ENCODE data around the gene SPDYE4.

Gene SPDYE4

DNA sequence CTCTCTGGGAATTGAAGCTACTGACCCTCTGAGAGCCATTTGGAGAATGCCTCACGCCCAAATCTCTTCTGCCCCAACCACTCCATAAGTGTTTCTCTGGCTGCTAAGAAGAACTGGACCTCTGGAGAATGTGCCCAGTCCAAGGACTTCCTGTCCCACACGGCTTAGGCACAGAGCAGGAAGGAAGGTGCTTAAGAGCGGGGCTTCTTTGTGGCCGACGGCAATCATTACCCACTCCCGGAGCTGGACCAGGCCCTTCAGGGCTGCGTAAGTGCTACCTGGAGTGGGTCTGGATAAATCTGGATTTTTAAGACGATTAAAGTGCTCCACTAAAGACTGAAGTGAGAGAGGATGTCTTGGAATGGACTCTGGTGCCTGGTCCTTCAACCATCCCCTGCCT lies 15.5 kb downstream of the SPDYE4 start:
- Histone ChIP-seq H3K79me2 (ENCODE audit: control insufficient read depth, low read length) (no peaks in the 10 kb centered on the region), H3K4me1 (ENCODE audit: control insufficient read depth, low read length) (peaks cover 17% of the 10 kb centered on the region), H3K36me3 (ENCODE audit: control insufficient read depth, low read length) (no peaks in the 10 kb centered on the region), H3K4me3 (ENCODE audit: low read length) (no peak overlapping the region), H3K4me2 (ENCODE audit: low read length) (no peak overlapping the region), H3K27me3 (ENCODE audit: control insufficient read depth, low read length) (peaks cover 15% of the 10 kb centered on the region), H3K9me2 (replicated peaks; ENCODE audit: control insufficient read depth, low read length) (no peaks in the 10 kb centered on the region), H4K20me1 (ENCODE audit: control insufficient read depth, insufficient read depth, low read depth, low read length) (no peaks in the 10 kb centered on the region), H3K27ac (ENCODE audit: low read depth, low read length) (no peak overlapping the region), H3F3A (ENCODE audit: control insufficient read depth, insufficient read depth) (no peaks in the 10 kb centered on the region), H3K9me3 (ENCODE audit: control insufficient read depth, insufficient read depth, low read length) (no peaks in the 10 kb centered on the region)
- TF ChIP-seq CTCF (IDR thresholded peaks at IDR 0.05; ENCODE audit: low read depth, low read length, poor library complexity, severe bottlenecking) = no peak
- TF ChIP-seq EZH2phosphoT487 (IDR thresholded peaks at IDR 0.05; ENCODE audit: borderline replicate concordance, low read length) = no peak

- no peaks in the 10 kb centered on the region for H3K9me3 ChIP-seq (ENCODE audit: control insufficient read depth, insufficient read depth, low read length)
- no peaks in the 10 kb centered on the region for H3K36me3 ChIP-seq (ENCODE audit: control insufficient read depth, low read length)
- peaks cover 10% of the 10 kb centered on the region for H3K27me3 ChIP-seq (ENCODE audit: control insufficient read depth, low read length)
Measured at GRCh38 chr17:8742274-8742673, 16.1 kb downstream of the SPDYE4 start.

DNA sequence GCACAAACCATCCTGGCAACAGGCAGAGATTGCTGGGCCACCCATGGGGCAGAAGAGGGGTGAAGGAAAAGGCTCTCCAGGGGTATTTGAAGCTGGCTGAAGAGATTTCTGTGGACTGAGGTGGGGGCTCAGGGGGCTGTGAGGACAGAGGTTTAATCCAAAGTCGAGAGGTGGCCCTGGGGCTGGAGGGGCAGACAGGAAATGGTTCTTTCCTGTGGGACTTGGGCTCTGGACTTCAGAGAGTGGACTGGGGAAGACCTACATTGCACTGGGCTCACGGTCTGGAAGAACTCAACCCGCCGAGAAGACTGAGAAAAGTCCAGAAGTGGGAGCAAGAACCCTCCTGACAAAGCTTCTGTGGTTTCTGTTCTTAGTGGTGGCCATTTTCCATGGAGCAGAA lies 16.6 kb downstream of the SPDYE4 start:
- TF ChIP-seq EZH2phosphoT487 (IDR thresholded peaks at IDR 0.05; ENCODE audit: borderline replicate concordance, low read length) (no peak), CTCF (IDR thresholded peaks at IDR 0.05; ENCODE audit: low read depth, low read length, poor library complexity, severe bottlenecking) (no peak)
- H3K9me2 ChIP-seq (replicated peaks; ENCODE audit: control insufficient read depth, low read length) = no peaks in the 10 kb centered on the region
- H3F3A ChIP-seq (ENCODE audit: control insufficient read depth, insufficient read depth) = no peaks in the 10 kb centered on the region
- peaks cover 17% of the 10 kb centered on the region for H3K4me1 ChIP-seq (ENCODE audit: control insufficient read depth, low read length)
- no peaks in the 10 kb centered on the region for H3K9me3 ChIP-seq (ENCODE audit: control insufficient read depth, insufficient read depth, low read length)
- H3K4me3 ChIP-seq (ENCODE audit: low read length) = no peak overlapping the region
- peaks cover 5% of the 10 kb centered on the region for H3K27me3 ChIP-seq (ENCODE audit: control insufficient read depth, low read length)
- no peak overlapping the region for H3K27ac ChIP-seq (ENCODE audit: low read depth, low read length)
- no peaks in the 10 kb centered on the region for H4K20me1 ChIP-seq (ENCODE audit: control insufficient read depth, insufficient read depth, low read depth, low read length)
- H3K79me2 ChIP-seq (ENCODE audit: control insufficient read depth, low read length) = no peaks in the 10 kb centered on the region
- no peak overlapping the region for H3K4me2 ChIP-seq (ENCODE audit: low read length)
- H3K36me3 ChIP-seq (ENCODE audit: control insufficient read depth, low read length) = no peaks in the 10 kb centered on the region

More at GRCh38 chr17:8742274-8742673, 16.1 kb downstream of the SPDYE4 start:
- no peaks in the 10 kb centered on the region for H3F3A ChIP-seq (ENCODE audit: control insufficient read depth, insufficient read depth)
- no peaks in the 10 kb centered on the region for H3K79me2 ChIP-seq (ENCODE audit: control insufficient read depth, low read length)
- peaks cover 17% of the 10 kb centered on the region for H3K4me1 ChIP-seq (ENCODE audit: control insufficient read depth, low read length)
- H3K4me2 ChIP-seq (ENCODE audit: low read length) = no peak overlapping the region
- H3K4me3 ChIP-seq (ENCODE audit: low read length) = no peak overlapping the region
- TF ChIP-seq EZH2phosphoT487 (IDR thresholded peaks at IDR 0.05; ENCODE audit: borderline replicate concordance, low read length) = no peak
- TF ChIP-seq CTCF (IDR thresholded peaks at IDR 0.05; ENCODE audit: low read depth, low read length, poor library complexity, severe bottlenecking) = no peak
- no peaks in the 10 kb centered on the region for H4K20me1 ChIP-seq (ENCODE audit: control insufficient read depth, insufficient read depth, low read depth, low read length)
- no peaks in the 10 kb centered on the region for H3K9me2 ChIP-seq (replicated peaks; ENCODE audit: control insufficient read depth, low read length)
- H3K27ac ChIP-seq (ENCODE audit: low read depth, low read length) = no peak overlapping the region

DNA sequence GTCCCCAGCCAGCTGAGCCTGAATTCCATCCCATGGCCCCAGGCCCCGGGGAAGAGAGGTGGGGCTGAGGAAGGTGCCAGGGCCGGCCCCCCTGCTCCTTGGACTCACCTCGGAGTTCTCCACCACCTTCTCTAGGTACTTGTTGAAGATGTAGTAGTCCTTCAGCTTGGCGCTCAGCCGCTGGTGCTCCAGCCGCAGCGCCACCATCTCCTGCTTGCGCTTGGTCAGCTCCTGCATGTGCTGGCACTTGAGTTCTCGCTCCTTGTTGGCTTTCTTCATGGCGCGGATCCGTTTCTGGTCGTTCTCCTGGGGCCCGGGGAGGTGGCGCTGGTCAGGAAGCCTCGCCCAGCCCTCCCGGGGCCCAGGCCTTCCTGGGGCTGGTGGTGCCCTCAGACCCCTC lies 17.0 kb downstream of the SPDYE4 start:
- H4K20me1 ChIP-seq (ENCODE audit: control insufficient read depth, insufficient read depth, low read depth, low read length) = no peaks in the 10 kb centered on the region
- no peaks in the 10 kb centered on the region for H3K36me3 ChIP-seq (ENCODE audit: control insufficient read depth, low read length)
- no peaks in the 10 kb centered on the region for H3K9me2 ChIP-seq (replicated peaks; ENCODE audit: control insufficient read depth, low read length)
- no peaks in the 10 kb centered on the region for H3K9me3 ChIP-seq (ENCODE audit: control insufficient read depth, insufficient read depth, low read length)
- no peaks in the 10 kb centered on the region for H3K79me2 ChIP-seq (ENCODE audit: control insufficient read depth, low read length)
- H3K4me2 ChIP-seq (ENCODE audit: low read length) = no peak overlapping the region
- H3K4me3 ChIP-seq (ENCODE audit: low read length) = no peak overlapping the region
- no peaks in the 10 kb centered on the region for H3F3A ChIP-seq (ENCODE audit: control insufficient read depth, insufficient read depth)
- TF ChIP-seq EZH2phosphoT487 (IDR thresholded peaks at IDR 0.05; ENCODE audit: borderline replicate concordance, low read length) = no peak
- TF ChIP-seq CTCF (IDR thresholded peaks at IDR 0.05; ENCODE audit: low read depth, low read length, poor library complexity, severe bottlenecking) = no peak
- peaks cover 16% of the 10 kb centered on the region for H3K4me1 ChIP-seq (ENCODE audit: control insufficient read depth, low read length)
- H3K27ac ChIP-seq (ENCODE audit: low read depth, low read length) = no peak overlapping the region
- H3K27me3 ChIP-seq (ENCODE audit: control insufficient read depth, low read length) = peaks cover 4% of the 10 kb centered on the region

All from DOHH2 (cell line).